Measurements from ENCODE around the gene EMC10.

The EMC10 gene

DNA sequence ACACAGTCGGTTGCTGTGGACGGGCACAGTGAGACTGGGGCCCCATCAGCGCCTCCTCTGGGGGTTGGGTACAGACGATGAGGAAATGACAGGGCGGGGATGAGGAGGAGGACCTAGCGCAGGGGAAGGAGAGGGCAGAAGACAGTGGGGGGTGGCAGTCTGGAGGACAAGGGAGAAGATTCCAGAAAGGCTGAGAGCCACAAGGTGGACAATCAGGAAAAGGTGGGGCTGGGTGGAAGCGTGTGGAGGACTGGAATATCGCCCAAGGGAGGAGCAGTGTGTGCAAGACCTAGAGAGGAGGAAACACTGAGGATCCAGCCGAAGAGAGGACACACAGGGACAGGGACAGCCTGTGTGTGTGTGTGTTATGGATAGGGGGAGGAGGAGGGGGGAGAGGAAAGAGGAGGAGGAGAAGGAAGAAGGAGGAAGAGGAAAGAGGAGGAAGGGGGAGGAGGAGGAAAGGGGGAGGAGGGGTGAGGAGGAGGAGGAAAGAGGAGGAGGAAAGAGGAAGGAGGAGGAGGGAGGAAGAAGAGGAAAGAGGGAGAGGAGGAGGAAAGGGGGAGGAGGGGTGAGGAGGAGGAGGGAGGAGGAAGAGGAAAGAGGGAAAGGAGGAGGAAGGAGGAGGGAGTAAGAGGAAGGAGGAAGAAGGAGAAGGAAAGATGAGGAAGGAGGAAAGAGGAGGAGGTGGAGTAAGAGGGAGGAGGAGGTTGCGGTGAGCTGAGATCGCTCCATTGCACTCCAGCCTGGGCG is 16.2 kb downstream of the EMC10 start:
- DNase-seq (ENCODE audit: low read depth): no peak
- H3K4me3 ChIP-seq (ENCODE audit: low read depth, low read length): no peak overlapping the region

DNA sequence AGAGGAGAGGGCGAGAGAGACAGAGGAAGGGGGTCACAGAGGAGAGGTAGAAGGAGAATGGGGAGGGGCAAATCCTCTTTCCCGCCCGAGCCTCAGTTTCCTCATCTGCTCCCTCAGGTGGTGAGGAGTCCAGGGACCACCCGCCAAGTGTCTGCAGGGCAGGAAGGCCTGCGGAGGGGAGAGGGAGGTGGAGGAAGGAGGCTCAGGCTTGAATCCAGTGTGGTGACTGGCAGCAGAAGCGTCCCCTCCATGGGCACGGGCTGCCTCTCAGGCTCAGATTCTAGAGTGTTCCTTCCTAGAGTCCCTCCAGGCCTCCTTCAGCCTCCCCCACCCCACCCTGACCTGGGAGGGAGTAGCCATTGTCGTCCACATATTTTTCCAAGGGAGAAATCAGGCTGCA is 16.9 kb downstream of the EMC10 start:
- H3K4me3 ChIP-seq (ENCODE audit: low read depth, low read length): no peak overlapping the region
- DNase-seq (ENCODE audit: low read depth): no peak

DNA sequence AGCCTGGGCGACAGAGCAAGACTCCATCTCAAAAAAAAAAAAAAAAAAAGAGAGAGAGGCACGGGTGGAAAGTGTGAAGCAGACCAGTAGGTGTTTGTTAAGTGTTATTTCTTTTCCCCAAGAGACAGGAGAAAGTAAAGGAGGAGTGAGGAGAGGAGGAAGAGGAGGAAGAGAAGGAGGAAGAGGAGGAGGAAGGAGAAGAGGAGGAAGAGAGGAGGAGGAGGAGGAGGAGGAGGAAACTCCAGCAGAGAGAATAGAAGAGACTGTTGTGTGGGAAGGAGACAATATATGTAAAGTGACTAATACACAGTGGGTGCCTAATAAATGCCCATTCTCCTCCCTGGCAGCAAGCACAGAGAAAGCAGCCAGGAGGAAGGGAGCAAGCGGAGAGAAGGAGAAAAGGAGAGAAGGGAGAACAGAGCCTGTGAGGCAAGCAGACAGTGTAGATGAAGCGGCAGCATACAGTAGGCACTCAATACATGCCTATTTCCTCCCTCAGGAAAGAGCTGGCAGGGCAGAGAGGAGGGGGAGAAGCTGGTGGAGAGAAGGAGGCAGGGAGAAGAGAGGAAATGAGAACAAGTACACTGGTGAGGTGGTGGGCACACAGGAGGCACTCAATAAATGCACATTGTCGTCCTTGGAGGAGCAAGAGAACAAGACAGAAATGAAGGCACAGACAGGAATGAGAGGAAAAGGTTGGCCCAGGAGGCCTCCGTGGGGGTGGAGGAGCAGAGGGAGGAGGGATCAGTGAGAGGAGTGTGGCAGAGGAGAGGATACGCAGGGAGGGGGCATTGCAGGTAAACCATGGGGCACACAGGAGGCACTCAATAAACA is 18.1 kb downstream of the EMC10 start:
- no peak for DNase-seq (ENCODE audit: low read depth)
- no peak overlapping the region for H3K4me3 ChIP-seq (ENCODE audit: low read depth, low read length)

DNA sequence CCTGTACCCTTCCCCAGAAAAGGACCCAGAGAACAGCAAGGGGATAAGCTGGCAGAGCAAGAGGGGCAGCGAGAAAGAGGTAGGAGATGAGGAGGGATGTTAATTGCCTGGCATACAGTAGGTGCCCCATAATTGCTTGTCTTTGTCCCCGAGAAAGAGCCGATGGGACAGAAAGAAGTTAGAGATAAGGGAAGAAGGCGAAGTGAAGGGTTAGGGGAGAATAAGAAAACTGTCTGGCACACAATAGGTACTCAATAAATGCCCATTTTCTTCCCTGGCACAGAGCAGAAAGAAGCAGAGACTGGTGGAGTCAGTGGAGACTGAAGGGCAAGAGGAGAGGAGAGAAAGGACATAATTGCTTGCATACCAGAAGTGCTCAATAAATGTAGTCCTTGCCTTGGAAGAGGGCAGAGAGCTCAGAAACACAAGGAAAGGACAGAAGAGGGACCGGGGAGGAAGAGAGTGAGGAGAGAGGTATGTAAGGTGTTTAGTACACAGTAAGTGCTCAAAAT is 18.8 kb downstream of the EMC10 start:
- DNase-seq (ENCODE audit: low read depth): no peak

DNA sequence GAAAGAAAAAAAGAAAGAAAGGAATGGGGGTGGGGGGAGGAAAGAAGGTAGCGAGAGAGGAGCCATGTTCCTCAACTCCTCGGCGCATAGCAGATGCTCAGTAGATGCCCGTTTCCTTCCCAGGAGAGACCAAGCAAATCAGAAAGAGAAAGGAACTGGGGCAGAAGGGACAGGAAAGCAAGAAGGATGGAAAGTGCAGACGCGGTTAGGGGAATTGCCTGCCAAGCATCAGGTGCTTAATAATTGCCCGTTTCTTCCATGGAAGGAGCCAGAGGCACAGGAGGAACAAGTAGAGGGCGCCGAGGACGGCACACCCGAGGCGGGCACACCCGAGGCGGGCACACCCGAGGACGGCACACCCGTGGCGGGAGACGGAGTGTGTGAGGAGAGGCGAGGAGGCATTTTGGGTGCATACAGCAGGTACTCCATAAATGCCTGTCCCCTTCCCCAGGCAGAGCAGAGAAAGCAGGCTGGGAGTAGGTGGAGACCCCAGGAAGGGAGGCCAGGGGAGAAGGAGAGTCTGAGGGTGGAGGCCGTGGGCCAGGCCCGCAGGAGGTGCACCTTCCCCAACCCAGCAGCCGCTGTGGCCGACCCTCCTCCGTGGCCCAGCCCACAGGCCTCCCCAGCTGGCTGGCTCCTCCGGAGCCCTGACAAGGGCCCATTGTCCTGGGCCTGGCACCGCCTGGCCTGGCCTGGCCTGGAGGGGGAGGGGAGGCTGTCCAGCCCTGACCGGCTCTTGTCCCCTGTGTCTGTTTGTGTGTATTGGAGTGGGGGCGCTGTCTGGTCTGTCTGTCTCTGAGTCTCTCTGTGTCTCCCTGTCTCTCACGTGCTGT is 20.1 kb downstream of the EMC10 start:
- H3K4me3 ChIP-seq (ENCODE audit: low read depth, low read length): peak overlapping the region; percentile 36
- DNase-seq (ENCODE audit: low read depth): no peak

More for the DNA sequence above, 18.8 kb downstream of the EMC10 start:
- H3K4me3 ChIP-seq (ENCODE audit: low read depth, low read length): no peak overlapping the region

DNA sequence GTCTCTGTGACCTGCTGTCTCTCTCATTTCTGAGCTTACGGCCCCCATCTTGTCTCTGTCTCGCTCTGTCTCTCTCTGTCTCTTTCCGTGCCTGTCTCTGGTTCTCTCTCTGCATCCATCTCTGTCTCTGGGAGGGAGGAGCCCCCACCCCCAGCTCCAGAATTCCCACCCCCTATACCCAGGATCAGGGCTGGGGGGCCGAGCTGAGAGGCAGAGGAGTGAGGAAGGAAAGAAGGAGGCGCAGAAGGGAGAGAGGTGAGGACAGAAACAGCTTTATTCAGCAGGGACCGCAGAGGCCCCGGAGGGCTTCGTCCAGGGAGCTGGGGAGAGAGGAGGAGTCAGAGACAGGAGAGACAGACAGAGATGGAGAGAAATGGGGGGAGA is 20.7 kb downstream of the EMC10 start:
- no peak for DNase-seq (ENCODE audit: low read depth)
- peak overlapping the region; percentile 36 for H3K4me3 ChIP-seq (ENCODE audit: low read depth, low read length)

DNA sequence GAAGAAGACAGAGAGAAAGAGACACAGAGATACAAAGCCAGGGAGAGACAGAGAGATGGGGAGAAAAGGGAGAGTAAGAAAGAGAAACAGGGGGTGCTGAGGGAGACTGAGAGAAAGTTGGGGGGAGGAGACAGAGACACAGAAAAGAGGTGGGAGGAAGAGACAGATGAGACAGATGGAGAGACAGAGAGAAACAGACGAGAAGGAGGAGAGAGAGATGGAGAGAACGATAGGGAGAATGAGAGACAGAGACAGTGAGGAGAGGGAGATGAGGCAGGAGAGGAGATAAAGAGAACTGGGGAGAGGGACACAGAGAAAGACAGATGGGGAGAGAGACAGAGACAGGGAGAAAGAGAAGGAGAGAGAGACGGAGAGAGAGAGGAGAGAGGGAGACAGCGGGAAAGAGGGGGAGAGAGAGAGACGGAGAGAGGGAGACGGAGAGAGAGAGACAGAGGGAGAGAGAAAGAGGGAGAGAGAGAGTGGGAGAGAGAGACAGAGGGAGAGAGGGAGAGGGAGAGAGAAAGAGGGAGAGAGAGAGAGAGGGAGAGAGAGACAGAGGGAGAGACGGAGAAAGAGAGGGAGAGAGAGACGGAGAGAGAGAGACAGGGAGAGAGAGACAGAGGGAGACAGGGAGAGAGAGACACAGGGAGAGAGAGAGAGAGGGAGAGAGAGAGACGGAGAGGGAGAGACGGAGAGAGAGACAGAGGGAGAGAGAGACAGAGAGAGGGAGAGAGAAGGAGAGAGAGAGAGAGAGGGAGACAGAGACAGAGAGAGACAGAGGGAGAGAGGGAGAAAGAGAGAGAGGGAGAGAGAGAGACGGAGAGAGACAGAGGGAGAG is 22.1 kb downstream of the EMC10 start:
- H3K4me3 ChIP-seq (ENCODE audit: low read depth, low read length): peak overlapping the region; percentile 36
- no peak for DNase-seq (ENCODE audit: low read depth)

DNA sequence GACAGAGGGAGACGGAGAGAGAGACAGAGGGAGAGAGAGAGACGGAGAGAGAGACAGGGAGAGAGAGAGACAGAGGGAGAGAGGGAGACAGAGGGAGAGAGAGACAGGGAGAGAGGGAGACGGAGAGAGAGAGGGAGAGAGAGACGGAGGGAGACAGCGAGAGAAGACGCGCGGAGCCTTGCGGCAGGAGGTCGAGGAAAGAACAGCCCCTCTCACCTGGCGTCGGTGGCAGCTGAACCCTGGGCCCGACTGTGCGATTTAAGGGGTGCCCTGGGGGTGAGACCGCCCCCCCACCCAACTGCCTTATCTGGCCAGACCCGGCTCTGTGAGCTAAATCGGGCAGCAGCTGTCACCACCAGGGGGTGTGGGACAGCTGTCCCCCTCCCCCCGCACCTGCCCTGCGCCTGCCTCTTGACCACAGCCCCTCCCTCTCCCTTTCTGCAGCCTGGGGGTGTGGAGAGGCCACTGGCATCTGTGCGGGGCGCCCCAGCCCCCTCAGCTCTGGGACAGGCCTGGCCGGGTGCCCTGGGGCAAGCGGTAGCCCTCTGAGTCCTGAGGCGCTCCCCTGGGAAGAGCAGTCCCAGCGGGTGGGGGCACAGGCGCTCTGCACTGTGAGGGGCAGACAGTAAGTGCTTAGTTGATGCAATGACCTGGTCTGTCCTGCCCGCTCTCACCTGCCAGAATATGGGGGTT is 23.9 kb downstream of the EMC10 start:
- peak; percentile 38 for DNase-seq (ENCODE audit: low read depth)
- peak overlapping the region; percentile 36 for H3K4me3 ChIP-seq (ENCODE audit: low read depth, low read length)

DNA sequence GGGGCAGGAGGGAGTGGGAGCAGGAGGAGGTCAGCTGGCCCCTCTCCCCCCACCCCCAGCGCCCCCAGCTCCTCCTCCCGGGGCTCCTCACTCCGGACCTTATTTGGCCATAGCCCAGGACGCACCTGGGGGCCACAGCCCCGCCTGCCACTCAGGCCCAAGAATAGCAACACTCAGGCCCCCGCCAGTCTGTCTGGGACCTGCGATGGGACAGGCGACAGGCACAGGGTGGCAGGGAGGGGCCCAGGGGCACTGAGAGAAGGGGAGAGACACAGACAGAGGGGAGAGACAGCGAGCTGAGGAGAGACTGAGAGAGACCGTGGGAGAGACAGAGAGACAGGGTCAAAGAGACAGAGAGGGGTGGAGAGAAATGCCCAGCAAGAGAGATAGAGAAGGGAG is 24.4 kb downstream of the EMC10 start:
- H3K4me3 ChIP-seq (ENCODE audit: low read depth, low read length): no peak overlapping the region
- DNase-seq (ENCODE audit: low read depth): no peak

DNA sequence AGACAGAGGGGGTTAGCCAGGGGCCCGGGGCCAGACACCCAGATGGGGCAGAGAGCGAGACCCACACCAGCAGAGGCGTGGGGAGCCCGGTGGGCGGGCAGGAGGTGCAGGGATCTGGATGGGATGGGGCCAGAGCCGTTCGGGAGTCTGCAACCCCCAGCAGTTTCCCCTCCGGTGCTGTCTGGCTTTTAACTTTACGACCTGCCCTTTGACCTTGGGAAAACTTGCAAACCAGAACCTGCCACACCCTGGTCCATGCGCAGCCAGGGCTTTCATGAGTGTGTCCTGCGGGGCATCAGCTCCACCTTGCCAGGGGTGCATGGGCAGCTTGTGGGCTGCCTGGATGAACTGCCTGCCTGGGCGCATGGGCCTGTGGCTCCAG is 24.9 kb downstream of the EMC10 start:
- DNase-seq (ENCODE audit: low read depth): no peak

DNA sequence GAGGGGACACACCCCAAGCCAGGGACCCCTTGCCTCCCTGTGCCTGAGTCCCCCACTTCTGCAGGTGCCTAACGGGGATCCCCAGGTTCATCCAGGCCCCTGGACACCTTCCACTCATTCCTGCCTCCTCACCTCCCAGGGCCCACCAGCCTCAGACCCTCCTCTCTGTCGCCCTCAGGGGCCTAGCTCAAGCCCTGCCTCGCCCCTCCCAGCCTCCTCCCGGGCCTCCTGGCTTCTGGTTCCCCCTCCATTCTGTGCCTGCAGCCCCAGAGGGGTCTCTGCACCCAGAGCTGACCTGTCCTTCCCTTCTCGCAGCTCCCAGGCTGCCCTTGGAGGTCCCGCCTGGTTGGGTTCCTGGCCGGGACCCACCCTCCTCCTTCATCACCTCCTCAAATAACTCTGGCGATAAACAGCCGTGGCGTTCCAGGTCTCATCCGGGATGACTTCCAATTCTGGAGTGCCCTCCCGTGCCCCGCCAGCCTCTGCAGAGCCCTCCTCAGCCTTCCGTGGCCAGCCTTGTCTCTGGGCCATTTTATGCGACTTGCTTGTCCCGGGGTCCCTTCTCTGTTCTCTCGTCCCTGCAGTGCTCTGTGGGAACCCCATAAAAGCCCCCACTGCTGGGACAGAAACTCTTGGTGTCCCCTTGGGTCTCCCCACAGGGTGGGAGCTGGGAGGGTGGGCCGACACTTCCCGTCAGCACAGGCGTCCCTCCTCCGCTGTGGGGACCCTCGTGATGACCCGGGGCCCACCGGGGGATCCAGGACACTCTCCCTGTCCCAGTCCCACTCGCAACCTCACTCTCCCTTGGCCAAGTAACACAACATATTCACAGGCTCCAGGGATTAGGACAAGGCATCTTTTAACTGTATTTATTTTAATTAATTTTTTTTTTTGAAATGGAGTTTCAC is 25.5 kb downstream of the EMC10 start:
- H3K4me3 ChIP-seq (ENCODE audit: low read depth, low read length): no peak overlapping the region
- no peak for DNase-seq (ENCODE audit: low read depth)

More for the DNA sequence above, 24.9 kb downstream of the EMC10 start:
- no peak overlapping the region for H3K4me3 ChIP-seq (ENCODE audit: low read depth, low read length)

DNA sequence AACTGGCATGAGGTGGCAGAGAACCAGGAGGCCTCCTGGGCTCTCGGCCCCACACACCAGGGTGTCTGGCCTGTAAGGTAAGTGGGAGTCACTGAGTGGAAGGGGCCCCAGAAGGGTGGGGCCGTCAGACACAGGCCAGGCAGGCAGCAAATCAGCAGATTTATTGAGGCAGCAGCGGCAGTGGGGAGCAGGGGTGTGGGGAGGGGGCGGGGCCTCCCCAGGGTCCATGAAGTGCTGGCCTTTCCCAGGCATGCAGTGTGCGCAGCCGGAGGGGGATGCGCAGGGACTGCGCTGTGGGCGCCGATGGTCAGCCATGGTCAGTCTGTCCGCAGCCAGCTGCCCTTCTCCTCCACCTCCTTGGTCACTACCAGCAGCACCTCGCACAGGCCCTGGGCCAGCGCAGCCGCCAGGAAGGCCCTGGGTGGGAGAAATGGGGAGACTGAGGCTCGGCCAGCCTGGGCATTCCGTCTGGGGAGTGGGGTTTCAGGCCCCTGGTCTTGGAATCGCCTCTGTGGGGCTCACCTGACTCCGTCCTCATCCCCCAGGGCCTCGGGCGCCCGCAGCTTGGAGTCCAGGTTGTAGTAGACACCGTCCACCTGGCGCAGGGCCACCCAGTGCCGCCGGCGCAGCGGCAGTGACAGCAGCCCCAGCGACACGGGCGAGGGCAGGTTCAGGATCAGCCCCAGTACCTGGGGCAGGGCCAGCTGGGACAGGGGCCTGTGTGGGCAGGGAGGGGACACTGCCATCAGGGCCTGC is 29.7 kb downstream of the EMC10 start:
- no peak overlapping the region for H3K4me3 ChIP-seq (ENCODE audit: low read depth, low read length)
- no peak for DNase-seq (ENCODE audit: low read depth)

DNA sequence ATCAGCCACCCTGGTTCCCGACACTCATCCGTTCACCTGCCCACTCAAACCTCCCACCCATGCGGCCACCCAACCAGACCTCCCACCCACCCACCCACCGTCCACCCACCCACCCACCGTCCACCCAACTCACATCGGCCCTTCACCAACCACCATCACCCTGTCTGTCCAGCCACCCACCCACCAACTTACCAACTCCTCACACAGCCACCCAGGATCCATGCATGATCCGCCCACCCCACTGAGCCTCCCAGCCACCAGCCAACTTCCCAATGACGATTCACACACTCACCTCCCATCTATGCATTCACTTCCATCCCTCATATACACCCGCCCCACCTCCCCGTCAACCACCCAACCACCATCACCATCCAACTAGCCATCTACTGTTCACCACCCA is 30.4 kb downstream of the EMC10 start:
- DNase-seq (ENCODE audit: low read depth): no peak
- H3K4me3 ChIP-seq (ENCODE audit: low read depth, low read length): no peak overlapping the region

DNA sequence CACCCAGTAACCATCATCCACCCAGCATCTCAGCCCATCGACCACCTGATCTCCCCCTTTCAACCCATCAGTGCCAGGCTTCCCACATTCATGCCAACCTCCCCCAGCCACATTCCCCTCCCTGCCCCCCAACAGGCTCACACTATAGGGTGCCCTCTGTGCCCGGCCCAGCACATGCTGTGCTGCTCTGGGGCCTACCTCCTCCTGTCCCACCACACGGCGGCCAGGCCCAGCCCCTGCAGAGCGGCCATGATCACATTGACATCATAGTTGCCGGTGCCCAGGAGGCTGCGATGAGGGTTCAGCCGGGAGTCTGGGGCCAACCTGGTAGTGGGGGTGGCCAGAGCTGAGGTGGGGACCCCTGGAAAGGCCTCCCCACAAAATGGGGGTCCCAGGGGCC is 31.1 kb downstream of the EMC10 start:
- no peak for DNase-seq (ENCODE audit: low read depth)
- no peak overlapping the region for H3K4me3 ChIP-seq (ENCODE audit: low read depth, low read length)

DNA sequence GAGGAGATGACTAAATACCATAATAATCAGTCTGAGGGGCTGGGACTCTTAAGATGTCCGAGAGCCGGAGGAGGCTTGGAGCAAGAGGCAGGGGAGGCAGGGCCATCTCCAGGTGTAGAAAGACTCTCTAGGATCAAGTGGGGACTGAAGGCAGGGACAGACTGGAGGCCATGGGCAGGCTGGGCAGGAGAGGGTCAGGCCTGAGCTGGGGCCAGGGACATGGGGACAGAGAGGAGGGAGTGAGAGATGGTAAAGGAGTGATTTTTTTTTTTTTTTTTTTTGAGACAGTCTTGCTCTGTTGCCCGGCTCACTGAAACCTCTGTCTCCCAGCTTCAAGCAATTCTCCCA is 32.5 kb downstream of the EMC10 start:
- no peak overlapping the region for H3K4me3 ChIP-seq (ENCODE audit: low read depth, low read length)
- DNase-seq (ENCODE audit: low read depth): no peak

DNA sequence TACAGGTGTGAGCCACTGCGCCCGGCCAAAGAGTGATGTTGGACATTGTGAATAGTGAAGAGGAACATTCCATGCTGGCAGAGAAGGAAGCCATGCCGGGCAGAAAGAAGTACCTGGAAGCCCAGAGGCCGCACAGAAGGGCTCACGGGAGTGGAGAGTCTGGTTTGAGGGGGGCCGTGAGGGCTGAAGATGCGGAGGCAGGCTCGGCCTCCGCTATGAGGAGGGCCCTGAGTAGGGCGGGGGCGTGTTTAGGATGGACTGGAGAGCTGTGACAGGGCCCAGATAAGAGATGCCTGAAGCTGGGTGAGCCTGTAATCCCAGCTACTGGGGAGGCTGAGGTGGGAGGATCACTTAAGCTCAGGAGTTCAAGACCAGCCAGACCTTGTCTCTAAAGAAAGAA is 33.1 kb downstream of the EMC10 start:
- H3K4me3 ChIP-seq (ENCODE audit: low read depth, low read length): no peak overlapping the region
- DNase-seq (ENCODE audit: low read depth): no peak

DNA sequence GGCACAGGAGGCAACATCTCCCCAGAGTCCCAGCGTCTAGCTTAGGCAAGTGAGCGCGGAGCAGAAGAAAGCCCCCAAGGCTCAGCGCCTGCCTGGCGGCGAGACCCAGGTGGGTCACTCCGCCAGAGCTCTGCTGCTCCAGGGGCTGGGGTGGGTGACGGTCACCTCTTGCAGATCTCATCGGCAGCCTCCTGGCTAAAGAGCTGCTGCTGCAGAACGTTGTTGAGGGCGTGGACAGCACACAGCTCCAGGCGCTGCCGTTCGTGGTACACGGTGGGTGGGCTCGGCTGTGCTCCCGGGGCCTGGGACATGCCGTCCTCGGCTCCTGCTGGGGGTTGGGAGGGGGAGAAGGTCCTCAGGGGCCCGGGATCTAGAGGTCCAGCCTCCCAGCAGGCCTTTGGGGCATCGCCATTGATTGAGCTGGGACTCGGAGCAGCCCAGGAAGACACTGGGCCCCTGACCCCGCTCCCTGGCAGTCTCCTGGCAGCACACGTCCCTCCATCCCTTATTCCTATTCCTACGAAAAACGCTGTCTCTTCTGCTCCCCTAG is 33.9 kb downstream of the EMC10 start:
- H3K4me3 ChIP-seq (ENCODE audit: low read depth, low read length): peak overlapping the region; percentile 95
- no peak for DNase-seq (ENCODE audit: low read depth)

Measured in skeletal muscle cell (primary cell).